Endometrial microvascular endothelial cells (primary cell): ENCODE measurements around the gene IMPG2. TPM values are rescaled to one million over a fixed set of nuclear protein-coding genes. Genes with fewer than 3 reads are reported as not detected.

Experiments
- in situ Hi-C: cut with HindIII; loops from 2 replicates; pipeline ENCODE4 v1.10.0; 2017; ENCODE audit warnings: low sequenced_read_pairs, low pct_unique_long_range_greater_than_20kb; ENCODE audit errors: inconsistent ontology term
- total RNA-seq: library from RNA; depleted of rRNA; stranded (reverse); fragments of >200 nt; gene quantifications from one replicate; pipeline ENCODE4 v1.2.3, GENCODE V29; 2015; ENCODE audit errors: inconsistent ontology term

IMPG2 gene
- total RNA-seq, 1 donor from 2014 or later = 0.09 TPM

GRCh38 chr3:101202640-101203039, 117.7 kb downstream of the IMPG2 start:
- in situ Hi-C loops = no loop called here

DNA sequence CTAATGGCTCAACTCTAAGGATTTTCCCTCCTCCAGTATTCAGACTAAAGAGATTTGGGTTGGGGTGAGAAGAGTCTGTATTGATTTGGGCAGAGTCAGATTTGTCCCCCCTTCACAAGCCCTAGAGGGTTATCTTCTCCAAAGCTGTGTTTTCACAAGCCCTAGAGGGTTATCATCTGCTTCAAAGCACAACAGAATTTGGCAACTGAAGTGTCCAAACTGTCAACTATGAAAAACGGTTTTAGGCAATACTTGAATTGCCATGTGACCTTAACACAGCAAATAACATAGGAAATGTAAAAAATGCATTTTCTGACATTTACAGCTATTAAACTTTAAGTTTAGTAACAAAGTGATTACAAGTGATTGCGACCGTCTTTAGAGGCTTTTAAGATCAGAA, 119.9 kb downstream of the IMPG2 start:
- in situ Hi-C loops = no loop called here

DNA sequence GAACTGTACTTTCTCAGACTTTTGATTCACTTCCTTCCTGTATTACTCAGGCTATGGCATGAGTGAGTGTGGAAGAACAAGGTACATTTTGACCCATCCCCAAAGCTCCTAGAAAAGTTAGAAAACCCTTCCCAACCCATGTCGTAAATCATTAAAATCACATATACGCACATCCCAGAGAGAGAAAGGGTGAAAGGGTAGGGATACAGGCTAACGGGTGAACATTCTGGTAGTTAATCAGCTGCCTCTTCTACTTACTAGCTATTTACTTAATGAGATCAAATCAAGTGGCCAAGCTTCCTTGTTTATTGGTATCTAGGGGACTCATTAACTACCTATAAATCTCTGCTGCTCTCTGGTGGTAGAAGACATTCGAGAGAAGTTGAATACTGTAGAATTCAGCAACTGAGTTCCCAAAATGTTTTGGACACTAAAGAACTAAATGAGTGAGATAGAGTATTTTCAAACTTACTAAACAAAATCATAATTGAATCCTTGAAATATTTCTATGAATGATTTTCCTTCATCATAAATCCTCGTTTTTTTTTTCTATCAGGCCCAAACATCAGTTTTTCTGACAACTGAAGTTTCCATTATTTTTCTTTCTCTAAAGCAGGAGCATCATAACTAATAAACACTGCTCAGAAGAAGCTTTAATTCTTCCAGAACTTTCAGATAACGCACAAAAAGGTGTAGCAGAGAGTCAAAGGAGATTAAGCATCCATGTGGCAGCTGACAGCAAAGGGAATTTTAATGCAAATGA, 124.2 kb downstream of the IMPG2 start:
- in situ Hi-C loops = no loop called here

- in situ Hi-C loops = no loop called here
Measured at GRCh38 chr3:101194392-101194791, 126.0 kb downstream of the IMPG2 start.

DNA sequence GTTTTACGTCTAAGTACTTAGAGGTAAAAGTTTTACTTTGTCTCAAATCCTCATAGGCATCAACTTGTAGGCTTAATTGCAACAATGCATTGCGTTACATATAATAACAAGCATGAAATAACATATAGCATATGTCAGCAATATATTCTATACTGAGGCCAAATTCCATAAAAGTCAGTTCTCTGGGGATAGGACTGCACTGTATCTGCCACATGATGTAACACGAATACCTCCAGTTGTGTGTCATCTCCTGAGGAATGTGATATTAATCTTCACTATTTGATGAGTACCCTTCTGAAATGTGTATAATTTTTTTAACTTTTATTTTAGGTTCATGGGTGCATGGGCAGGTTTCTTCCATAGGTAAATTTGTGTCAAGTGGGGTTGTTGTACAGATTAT, 126.4 kb downstream of the IMPG2 start:
- in situ Hi-C loops = no loop called here

- in situ Hi-C loops = no loop called here
Measured at GRCh38 chr3:101189796-101190195, 130.6 kb downstream of the IMPG2 start.

GRCh38 chr3:101189176-101189575, 131.2 kb downstream of the IMPG2 start:
- in situ Hi-C loops = no loop called here

DNA sequence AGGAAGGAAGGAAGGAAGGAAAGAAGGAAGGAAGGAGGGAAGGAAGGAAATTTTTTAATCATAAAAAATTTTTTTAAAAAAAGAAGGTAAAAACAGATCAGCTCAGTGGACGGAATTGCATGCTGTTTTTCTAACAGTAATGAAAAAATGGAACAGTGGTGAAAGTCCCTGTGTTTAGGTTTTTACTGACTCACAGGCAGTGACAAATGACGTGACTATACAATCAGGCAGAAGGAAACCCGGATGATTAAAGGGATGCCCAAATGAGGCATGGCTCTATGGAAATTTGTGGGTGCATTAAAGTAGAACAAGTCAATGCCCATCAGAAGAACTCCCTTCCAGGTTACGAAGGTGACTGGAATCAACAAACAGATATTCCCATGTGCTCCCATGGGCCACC, 135.0 kb downstream of the IMPG2 start:
- in situ Hi-C loops = no loop called here

GRCh38 chr3:101184111-101184510, 136.3 kb downstream of the IMPG2 start:
- in situ Hi-C loops = no loop called here

- in situ Hi-C loops = no loop called here
Measured at GRCh38 chr3:101183151-101183550, 137.2 kb downstream of the IMPG2 start.

- in situ Hi-C loops = no loop called here
Measured at GRCh38 chr3:101182734-101183133, 137.6 kb downstream of the IMPG2 start.

DNA sequence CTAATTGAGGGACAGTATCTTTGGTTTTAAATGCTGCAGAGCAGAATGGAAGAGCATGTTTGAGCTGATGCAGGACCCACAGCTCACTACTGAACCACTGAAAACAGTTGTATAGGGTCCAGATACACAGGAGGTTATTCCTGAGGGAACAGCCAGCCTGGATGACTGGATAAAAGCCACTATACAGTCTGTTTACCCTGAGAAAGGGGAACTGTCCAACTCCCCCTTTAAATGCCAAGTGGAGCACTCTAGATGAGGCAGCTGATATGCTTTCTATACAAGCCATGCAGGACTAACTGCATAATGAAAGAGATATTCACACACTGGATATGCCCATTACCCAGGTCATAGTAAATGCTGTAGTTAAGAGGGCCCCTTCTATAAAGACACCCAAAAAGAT, 138.6 kb downstream of the IMPG2 start:
- in situ Hi-C loops = no loop called here

GRCh38 chr3:101179637-101180036, 140.7 kb downstream of the IMPG2 start:
- in situ Hi-C loops = no loop called here

GRCh38 chr3:101177577-101177976, 142.8 kb downstream of the IMPG2 start:
- in situ Hi-C loops = no loop called here

Other genes starting within 250 kb of the IMPG2 start
- 12.2 TPM for gene SENP7, start 192.6 kb upstream of the IMPG2 start, total RNA-seq
- gene TRMT10C, start 241.3 kb upstream of the IMPG2 start, total RNA-seq = 19.9 TPM